NCI-H1930 (cell line): ENCODE measurements around the gene SPPL2B.
"Not testable (repeated sequence)": the region's sequence is repeated elsewhere in the genome, so short reads cannot be mapped to it uniquely, and the experiment has no call there.

Experiments
- DNase-seq, 2 experiments: peaks; one replicate each; lab custom pipeline; 2025; lab: John Stamatoyannopoulos, UW

The SPPL2B gene

DNA sequence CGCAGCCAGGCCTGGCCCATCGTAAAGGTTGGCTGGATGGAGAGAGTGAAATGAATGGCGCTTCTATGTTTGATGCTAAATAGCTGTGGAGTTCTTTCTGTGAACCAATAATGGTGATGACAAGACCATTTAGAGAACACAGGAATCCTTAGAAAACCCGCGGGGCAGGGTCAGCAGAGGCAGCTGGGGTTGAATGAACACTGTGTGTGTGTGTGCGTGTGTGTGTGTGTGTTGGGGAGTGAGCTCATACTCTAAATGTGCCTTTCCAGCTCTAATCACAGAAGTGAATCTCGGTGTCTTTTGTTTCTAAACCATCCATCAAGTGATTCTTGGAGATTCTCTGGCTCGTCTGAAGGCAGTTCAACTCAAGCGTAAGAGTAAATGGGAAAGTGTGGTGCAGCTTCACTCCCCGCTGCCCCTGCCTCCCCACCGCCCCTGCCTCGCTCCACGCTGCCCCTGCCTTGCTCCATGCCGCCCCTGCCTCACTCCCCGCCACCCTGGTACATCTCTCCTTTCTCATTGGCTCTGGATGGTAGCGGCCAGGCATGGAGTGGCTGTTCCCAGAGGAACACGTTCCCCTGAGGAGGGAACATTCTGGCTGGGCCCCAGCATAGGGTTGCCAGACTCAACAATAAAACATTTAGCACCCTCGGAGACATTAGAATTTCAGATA, 52.8 kb downstream of the SPPL2B start:
- no peak for DNase-seq

DNA sequence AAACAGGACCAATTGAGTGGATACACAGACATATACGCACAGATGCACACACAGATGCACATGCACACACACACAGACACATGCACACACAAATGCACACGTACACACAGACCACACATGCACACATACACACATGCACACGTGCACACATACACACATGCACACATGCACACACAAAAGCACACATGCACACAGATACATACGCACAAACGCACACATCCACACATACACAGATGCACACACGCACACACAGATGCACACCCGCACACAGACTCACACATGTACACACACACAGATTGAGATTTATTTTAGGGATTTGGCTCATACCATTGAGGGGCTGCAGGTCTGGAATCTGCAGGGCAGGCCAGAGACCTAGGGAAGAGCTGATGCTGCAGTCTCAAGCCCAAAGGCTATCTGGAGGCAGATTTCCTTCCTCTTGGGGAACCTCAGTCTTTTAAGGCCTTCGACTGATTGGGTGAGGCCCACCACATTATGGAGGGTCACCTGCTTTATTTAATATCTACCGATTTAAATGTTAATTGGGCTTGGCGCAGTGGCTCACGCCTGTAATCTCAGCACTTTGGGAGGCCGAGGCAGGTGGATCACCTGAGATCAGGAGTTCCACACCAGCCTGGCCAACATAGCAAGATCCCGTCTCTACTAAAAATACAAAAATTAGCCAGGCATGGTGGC, 54.2 kb downstream of the SPPL2B start:
- DNase-seq, result no peak

DNA sequence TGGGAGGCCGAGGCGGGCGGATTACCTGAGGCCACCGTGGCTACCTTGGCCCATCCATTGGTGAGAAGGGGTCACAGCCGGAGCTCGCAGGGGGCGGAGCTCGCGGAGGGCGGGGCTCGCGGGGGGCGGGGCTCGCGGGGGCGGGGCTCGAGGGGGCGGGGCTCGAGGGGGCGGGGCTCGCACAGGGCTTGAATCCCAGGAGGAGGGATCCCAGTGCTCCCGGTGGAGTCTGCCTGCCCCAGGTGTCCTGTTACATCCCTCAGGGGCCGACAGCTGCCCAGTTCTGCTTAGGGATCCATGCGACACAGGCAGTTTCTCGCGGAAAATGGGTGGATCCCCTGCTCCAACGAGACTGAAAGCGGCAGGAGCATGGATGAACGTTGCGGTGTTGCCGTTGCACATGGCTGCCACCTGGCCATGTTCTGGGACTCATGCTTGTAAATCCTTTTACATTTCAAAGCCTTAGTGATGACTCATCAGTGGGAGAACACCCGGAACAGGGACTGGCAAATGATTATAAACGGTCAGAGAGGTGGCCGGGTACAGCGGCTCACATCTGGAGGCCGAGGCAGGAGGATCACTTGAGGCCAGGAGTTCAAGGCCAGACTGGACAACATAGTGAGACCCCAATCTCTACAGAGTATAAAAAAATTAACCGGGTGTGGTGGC, 56.7 kb downstream of the SPPL2B start:
- peak; percentile 20 to 60 for DNase-seq

DNA sequence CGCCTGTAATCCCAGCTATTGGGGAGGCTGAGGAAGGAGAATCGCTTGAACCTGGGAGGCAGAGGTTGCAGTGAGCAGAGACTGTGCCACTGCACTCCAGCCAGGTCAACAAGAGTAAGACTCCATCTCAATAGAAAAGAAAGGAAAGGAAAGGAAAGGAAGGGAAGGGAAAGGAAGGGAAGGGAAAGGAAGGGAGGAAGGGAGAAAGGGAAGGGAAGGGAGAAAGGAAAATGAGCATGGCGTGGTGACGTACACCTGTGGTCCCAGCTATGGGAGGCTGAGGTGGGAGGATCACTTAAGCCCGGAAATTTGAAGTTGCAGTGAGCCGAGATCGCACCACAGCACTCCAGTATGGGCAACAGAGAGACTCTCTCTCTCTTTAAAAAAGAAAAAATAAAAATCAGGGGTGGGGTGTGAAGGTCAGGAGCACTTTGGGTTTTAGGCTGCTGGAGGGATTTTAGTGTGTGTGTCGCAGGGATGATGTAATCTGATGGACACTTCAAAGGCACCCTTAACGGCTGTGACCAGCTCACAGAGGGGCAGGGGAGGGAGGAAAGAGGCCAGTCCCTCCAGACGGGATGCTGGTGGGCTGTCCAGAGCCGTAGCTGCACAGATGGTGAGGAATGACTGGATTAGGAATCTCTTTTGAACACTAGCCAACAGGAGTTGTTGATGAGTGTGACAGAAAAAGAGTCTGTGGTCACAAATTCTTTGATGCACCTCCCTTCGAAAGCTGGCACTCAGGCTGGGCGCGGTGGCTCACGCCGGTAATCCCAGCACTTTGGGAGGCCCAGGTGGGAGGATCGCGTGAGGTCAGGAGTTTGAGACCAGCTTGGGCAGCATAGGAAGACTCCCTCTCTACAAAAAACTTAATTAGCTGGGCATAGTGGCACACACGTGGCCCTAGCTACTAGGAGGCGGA, 59.1 kb downstream of the SPPL2B start:
- no peak for DNase-seq

DNA sequence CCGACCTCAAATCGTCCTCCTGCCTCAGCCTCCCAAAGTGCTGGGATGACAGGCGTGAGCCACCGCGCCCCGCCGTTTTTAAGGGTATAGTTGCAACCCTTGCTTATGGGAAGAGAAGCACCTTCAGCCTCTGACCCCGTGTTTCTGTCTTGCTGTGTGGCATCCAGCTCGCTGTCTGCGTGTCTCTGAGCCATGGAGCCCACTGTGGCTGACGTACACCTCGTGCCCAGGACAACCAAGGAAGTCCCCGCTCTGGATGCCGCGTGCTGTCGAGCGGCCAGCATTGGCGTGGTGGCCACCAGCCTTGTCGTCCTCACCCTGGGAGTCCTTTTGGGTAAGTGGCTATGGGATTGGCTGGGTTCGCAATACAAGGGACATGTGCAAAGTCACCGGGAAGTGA, 61.1 kb downstream of the SPPL2B start:
- DNase-seq, result no peak

DNA sequence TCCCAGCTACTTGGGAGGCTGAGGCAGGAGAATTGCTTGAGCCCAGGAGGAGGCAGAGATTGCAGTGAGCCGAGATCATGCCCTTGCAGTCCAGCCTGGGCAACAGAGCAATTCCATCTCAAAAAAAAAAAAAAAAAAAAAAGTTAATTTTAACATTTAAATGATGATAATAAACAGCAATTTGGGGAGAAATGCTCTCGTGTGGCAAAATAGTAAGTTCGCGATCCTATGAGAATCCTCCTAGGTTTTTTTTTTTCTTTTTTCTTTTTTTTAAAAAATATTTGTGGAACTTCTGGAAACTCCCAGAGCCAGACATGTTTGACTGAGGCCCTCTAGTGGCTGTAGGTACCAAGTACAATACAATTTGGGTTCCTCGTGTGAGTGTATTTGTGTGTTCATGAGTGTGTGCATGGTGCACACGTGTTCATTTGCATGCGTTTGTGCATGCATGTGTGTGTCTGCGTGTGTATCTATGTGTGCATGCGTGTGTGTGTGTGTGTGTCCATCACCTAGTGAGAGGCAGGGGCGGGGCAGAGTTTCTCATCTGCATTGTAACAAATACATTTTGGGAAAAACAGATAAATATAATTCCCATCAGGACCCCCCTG, 62.7 kb downstream of the SPPL2B start:
- peak in 1 of 2 experiments; percentile 38 for DNase-seq

DNA sequence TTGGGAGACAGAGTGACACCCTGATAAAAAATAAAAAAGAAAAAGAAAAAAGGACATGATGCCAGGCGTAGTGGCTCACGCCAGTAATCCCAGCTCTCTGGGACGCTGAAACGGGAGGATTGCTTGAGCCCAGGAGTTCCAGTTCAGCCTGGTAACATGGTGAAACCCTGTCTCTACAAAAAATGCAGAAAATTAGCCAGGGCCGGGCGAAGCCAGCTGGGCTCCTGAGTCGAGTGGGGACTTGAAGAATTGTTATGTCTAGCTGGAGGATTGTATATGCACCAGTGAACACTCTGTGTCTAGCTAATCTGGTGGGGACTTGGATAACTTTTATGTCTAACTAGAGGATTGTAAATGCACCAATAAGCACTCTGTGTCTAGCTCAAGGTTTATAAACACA, 63.9 kb downstream of the SPPL2B start:
- DNase-seq, result no peak

DNA sequence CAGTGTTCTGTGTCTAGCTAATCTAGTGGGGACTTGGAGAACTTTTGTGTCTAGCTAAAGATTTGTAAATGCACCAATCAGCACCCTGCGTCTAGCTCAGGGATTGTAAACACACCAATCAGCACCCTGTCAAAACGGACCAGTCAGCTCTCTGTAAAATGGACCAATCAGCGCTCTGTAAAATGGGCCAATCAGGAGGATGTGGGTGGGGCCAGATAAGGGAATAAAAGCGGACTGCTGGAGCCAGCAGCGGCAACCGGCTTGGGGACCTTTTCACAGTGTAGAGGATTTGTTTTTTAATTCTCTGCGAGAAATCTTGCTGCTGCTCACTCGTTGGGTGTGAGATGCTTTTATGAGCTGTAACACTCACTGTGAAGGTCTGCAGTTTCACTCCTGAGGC, 64.4 kb downstream of the SPPL2B start:
- DNase-seq, result not testable (repeated sequence)

DNA sequence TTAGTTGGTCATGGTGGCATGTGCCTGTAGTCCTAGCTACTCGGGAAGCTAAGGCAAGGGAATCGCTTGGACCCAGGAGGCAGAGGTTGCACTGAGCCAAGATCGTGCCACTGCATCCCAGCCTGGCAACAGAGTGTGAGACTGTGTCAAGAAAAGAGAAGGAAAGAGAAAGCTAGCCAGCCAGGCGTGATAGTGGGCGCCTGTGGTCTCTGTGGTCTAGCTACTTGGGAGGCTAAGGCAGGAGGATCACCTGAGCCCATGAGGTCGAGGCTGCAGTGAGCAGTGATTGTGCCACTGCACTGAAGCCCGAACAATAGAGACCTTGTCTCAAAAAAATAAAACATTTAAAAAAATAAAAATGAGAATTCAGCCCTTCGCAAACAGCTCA, 65.6 kb downstream of the SPPL2B start:
- DNase-seq, result no peak

DNA sequence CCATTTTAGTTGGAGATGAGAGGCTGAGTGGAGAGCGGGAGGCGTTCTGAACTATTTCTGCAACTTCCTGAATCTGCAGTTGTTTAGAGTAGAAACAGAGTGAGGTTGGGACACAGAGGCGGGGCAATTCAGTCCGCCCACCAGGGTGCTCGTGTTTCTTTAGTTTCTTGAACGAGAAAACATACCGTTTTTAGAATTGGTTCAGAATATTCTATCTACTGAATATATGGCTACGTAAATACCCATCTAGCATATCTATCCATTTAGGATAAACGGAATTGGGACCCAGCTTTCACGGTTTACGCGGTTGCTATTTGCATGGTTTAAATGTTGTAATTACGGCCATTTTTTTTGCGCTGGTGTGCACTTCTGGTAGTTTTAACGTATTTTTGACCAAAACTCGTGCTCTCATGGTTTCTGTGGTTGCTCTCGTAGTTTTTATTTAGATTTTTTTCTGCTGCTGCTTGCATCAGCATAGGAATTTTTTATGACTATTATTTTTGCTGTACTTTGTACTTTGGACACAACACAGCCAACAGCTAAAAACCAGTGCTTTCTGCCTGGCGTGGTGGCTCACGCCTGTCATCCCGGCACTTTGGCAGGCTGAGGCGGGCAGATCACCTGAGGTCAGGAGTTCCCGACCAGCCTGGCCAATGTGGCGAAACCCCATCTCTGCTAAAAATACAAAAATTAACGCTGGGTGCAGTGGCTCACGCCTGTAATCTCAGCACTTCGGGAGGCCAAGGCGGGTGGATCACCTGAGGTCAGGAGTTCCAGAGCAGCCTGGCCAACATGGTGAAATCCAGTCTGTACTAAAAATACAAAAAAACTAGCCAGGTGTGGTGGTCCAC, 66.2 kb downstream of the SPPL2B start:
- DNase-seq, result no peak

DNA sequence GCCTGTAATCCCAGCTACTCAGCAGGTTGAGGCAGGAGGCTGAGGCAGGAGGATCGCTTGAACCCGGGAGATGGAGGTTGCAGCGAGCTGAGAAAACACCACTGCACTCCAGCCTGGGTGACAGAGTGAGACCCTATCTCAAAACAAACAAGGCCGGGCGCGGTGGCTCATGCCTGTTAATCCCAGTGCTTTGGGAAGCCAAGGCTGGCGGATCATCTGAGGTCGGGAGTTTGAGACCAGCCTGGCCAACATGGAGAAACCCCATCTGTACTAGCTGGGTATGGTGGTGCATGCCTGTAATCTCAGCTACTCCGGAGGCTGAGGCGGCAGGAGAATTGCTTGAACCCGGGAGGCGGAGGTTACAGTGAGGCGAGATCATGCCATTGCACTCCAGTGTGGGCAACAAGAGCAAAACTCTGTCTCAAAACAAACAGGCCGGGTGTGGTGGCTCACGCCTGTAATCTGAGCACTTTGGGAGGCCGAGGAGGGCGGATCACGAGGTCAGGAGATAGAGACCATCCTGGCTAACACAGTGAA, 66.9 kb downstream of the SPPL2B start:
- DNase-seq, result not testable (repeated sequence)

DNA sequence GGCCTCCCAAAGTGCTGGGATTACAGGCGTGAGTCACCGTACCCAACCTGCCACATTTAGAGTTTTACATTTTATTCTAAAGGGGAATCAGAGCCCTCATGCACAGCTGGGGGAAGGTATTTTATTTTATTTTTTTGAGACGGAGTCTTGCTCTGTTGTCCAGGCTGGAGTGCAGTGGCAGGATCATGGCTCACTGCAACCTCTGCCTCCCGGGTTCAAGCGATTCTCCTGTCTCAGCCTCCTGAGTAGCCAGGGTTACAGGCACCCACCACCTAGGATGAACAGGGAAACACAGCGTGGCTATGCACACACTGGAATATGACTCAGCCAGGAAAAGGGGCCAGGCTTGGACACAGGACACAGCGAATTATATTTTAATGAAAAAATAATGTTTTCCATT, 68.7 kb downstream of the SPPL2B start:
- DNase-seq, result not testable (repeated sequence)

DNA sequence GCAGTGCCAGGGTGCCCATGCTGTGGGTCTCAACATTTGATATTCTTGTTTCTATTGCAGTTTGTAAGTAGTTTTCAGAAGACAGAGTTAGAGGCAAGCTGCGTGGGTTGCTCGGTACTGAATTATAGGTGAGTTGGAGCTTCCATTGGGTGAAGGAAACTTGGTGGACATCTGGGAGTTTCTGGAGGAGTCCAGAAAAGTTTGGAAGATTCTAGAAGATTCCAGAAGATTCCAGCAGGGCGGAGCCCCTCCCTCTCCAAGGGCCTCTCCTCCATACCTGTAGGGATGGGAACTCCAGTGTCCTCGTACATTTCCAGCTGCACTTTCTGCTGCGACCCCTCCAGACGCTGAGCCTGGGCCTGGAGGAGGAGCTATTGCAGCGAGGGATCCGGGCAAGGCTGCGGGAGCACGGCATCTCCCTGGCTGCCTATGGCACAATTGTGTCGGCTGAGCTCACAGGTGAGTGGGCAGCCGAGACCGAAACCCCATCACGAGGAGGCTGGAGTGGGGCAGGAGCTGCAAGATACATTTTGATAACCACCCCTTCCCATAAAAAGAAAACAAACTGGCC, 70.3 kb downstream of the SPPL2B start:
- no peak for DNase-seq

DNA sequence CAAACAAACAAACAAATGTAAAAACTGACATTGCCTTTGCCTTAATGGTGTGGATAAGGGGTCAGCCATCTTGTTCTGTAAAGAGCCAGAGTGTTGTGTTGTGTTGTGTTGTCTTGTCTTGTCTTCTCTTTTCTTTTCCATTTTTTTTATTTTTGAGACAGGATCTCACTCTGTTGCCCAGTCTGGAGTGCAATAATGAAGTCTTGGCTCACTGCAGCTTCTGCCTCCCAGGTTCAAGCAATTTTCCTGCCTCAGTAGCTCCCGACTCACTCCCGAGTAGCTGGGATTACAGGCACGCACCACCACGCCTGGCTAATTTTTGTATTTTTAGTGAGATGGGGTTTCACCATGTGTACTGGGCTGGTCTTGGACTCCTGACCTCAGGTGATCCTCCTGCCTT, 71.1 kb downstream of the SPPL2B start:
- DNase-seq, result no peak
